CD14-positive monocyte (primary cell): Measurements from ENCODE around the gene EML1. TPM values are rescaled to one million over a fixed set of nuclear protein-coding genes. Genes with fewer than 3 reads are reported as not detected.

Experiments used
- DNase-seq, 3 donors: peaks; one replicate each; pipeline ENCODE4 v3.0.0-alpha.2; 2011 to 2022
- H2AFZ ChIP-seq: 2 replicates; pipeline ENCODE4 v1.6.0; 2012; ENCODE audit warnings: mild to moderate bottlenecking, low read depth, low read length, inconsistent platforms; ENCODE audit not compliant: insufficient read depth, poor library complexity, severe bottlenecking
- H3K27ac ChIP-seq, 2 donors: 1 replicate in 1 of 2; 2 replicates in 1 of 2; pipeline ENCODE4 v1.5.1; 2012 to 2013; ENCODE audit warnings: low read length in 2 of 2, control low read depth in 1 of 2, inconsistent platforms in 1 of 2, low read depth in 1 of 2, mild to moderate bottlenecking in 1 of 2
- H3K27me3 ChIP-seq, 2 donors: one replicate each; pipeline versions ENCODE4 v1.6.0 to v1.6.1; 2011 to 2013; ENCODE audit warnings: low read length in 2 of 2; ENCODE audit not compliant: control insufficient read depth in 2 of 2, insufficient read depth in 2 of 2
- H3K36me3 ChIP-seq, 2 donors: replicated peaks in 1 of 2; 1 replicate in 1 of 2; 2 replicates in 1 of 2; pipeline versions ENCODE4 v1.5.1 to v1.6.1; 2012 to 2013; ENCODE audit warnings: low read length in 2 of 2, control low read depth in 1 of 2, inconsistent platforms in 1 of 2, mild to moderate bottlenecking in 1 of 2; ENCODE audit not compliant: insufficient read depth in 2 of 2, control insufficient read depth in 1 of 2
- H3K4me1 ChIP-seq, 2 donors: 1 replicate in 1 of 2; 2 replicates in 1 of 2; pipeline versions ENCODE4 v1.5.1 to v1.6.1; 2012 to 2013; ENCODE audit warnings: low read length in 2 of 2, control low read depth in 1 of 2, inconsistent platforms in 1 of 2, mild to moderate bottlenecking in 1 of 2, moderate library complexity in 1 of 2; ENCODE audit not compliant: insufficient read depth in 2 of 2, control insufficient read depth in 1 of 2
- H3K4me2 ChIP-seq: replicated peaks from 2 replicates; pipeline ENCODE3; 2012; ENCODE audit warnings: low read length, moderate library complexity, mild to moderate bottlenecking; ENCODE audit not compliant: poor library complexity, severe bottlenecking; ENCODE audit errors: extremely low read depth
- H3K4me3 ChIP-seq, 3 experiments: fragments of 200-600 bp in 1 of 3; sonication (generic) in 1 of 3; replicated peaks in 1 of 3; 1 replicate in 2 of 3; 2 replicates in 1 of 3; pipeline ENCODE4 v1.5.1; 2011 to 2013; ENCODE audit warnings: low read length in 3 of 3, mild to moderate bottlenecking in 3 of 3, control low read depth in 2 of 3, low read depth in 2 of 3, inconsistent platforms in 1 of 3, moderate library complexity in 1 of 3
- H3K79me2 ChIP-seq: 2 replicates; pipeline ENCODE4 v1.6.0; 2012; ENCODE audit warnings: mild to moderate bottlenecking, control low read depth, inconsistent platforms, low read length, moderate library complexity; ENCODE audit not compliant: insufficient read depth
- H3K9ac ChIP-seq: 2 replicates; pipeline ENCODE4 v1.6.0; 2017; ENCODE audit warnings: low read length, mild to moderate bottlenecking; ENCODE audit not compliant: insufficient read depth, poor library complexity, severe bottlenecking
- H3K9me3 ChIP-seq, 2 donors: replicated peaks in 1 of 2; 1 replicate in 1 of 2; 2 replicates in 1 of 2; pipeline versions ENCODE4 v1.5.1 to v1.6.1; 2012 to 2013; ENCODE audit warnings: low read length in 2 of 2, control low read depth in 1 of 2; ENCODE audit not compliant: control insufficient read depth in 1 of 2, insufficient read depth in 1 of 2
- H4K20me1 ChIP-seq: 2 replicates; pipeline ENCODE4 v1.6.0; 2012; ENCODE audit warnings: mild to moderate bottlenecking, low read length, control low read depth, moderate library complexity; ENCODE audit not compliant: insufficient read depth
- H3K27ac Mint-ChIP-seq, 7 donors: one replicate each; pipeline ENCODE4 v1.8.0; 2020; ENCODE audit warnings: mild to moderate bottlenecking in 7 of 7, mixed read lengths in 7 of 7, moderate library complexity in 6 of 7, inconsistent platforms in 2 of 7
- H3K27me3 Mint-ChIP-seq, 3 donors: one replicate each; pipeline ENCODE4 v1.8.0; 2021 to 2022; ENCODE audit warnings: low read depth in 3 of 3, mild to moderate bottlenecking in 3 of 3, mixed read lengths in 3 of 3, moderate library complexity in 3 of 3, inconsistent platforms in 1 of 3
- H3K36me3 Mint-ChIP-seq, 2 donors: one replicate each; pipeline ENCODE4 v1.8.0; 2020; ENCODE audit warnings: mixed read lengths in 2 of 2, inconsistent platforms in 1 of 2, mild to moderate bottlenecking in 1 of 2
- H3K4me1 Mint-ChIP-seq: one replicate; pipeline ENCODE4 v1.8.0; 2020; ENCODE audit warnings: mild to moderate bottlenecking, mixed read lengths
- H3K4me3 Mint-ChIP-seq, 2 donors: one replicate each; pipeline ENCODE4 v1.8.0; 2020; ENCODE audit warnings: mild to moderate bottlenecking in 2 of 2, mixed read lengths in 2 of 2, moderate library complexity in 1 of 2
- H3K9me3 Mint-ChIP-seq, 7 donors: one replicate each; pipeline ENCODE4 v1.8.0; 2020 to 2022; ENCODE audit warnings: mixed read lengths in 7 of 7, mild to moderate bottlenecking in 6 of 7, moderate library complexity in 6 of 7, inconsistent platforms in 2 of 7
- WGBS: methylation state at CpG from one replicate; pipeline ENCODE4 v1.1.5; 2013; ENCODE audit warnings: missing lambda C conversion rate; ENCODE audit not compliant: insufficient coverage; 5-methylcytosine and 5-hydroxymethylcytosine counted together
- intact Hi-C, 2 donors: fragments of 100-400 bp; cut with micrococcal nuclease; formaldehyde crosslinking; loops; one replicate each; pipeline versions ENCODE4 v1.15.0 to v1.15.1; 2023
- polyA plus RNA-seq, 3 donors: library from polyadenylated mRNA; depleted of rRNA in 1 of 3; unstranded in 2 of 3; stranded (reverse) in 1 of 3; fragments of 300-500 nt in 2 of 3; fragments of >200 nt in 1 of 3; fragmentation: Illumina TruSeq in 2 of 3; gene quantifications; 1 replicate in 2 of 3; 2 replicates in 1 of 3; pipeline ENCODE4 v1.2.3, GENCODE V29; 2012 to 2021
- TF ChIP-seq, protein P1 (sequence below): fragments of 200-600 bp; IDR thresholded peaks from one replicate; pipeline ENCODE4 v1.8.0; 2022; ENCODE audit warnings: antibody characterized with exemption, mild to moderate bottlenecking

Gene EML1
- polyA plus RNA-seq, 3 donors = not detected

DNA sequence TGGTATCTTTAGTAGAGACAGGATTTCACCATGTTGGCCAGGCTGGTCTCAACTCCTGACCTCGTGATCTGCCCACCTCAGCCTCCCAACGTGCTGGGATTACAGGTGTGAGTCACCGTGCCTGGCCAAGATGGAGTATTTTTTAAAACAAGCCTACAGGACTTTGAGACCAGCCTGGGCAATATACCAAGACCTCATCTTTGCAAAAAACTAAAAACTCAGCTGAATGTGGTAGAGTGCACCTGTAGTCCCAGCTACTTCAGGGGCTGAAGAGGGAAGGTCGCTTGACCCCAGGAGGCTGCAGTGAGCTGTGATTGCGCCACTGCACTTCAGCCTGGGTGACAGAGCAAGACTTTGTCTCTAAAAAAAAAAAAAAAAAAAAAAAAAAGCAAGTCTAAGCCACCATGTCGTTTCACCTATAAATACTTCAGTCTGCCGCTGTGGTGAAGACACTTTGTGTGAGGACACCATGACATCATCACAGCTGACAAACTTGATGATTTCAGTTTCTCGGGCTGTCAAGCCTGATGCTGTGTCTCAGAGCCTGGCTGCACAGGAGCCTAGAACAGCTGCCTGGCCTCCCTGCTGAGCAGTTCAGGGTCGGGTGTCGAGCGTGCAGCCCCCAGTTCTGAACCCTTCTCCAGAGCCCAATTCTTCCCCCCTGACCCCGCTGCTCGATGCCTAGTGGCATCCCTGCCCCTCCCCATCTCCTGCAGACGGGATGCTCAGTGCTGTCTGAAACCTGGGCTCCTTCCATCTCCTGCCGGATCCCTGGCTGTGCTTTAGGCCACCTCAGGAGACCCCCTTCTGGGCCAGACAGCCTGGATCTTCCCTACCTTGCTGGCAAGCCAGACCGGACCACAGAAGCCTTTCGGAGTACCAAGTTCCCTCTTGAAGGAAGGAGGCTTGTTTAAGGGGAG is 152.8 kb downstream of the EML1 start:
- Histone ChIP-seq H3K4me2 (no peak overlapping the region), H3K36me3 (no peaks in the 10 kb centered on the region), H3K79me2 (no peaks in the 10 kb centered on the region), H2AFZ (peak overlapping the region; percentile 23), H3K27ac (no peak overlapping the region), H3K9ac (no peak overlapping the region), H3K4me3 (no peak overlapping the region), H3K4me1 (peaks cover 9 to 18% of the 10 kb centered on the region in 2 donors), H3K9me3 (no peaks in the 10 kb centered on the region), H4K20me1 (no peaks in the 10 kb centered on the region), H3K27me3 (peaks cover 0 to 16% of the 10 kb centered on the region in 2 donors)
- Mint-ChIP-seq H3K4me3 (peak overlapping the region in 1 of 2 donors; percentile 51), H3K27me3 (peaks cover 16 to 35% (median 33%) of the 10 kb centered on the region in 3 donors), H3K27ac (no peak overlapping the region), H3K4me1 (peaks cover 19% of the 10 kb centered on the region), H3K36me3 (no peaks in the 10 kb centered on the region), H3K9me3 (peaks cover 0 to 2% (median 0%) of the 10 kb centered on the region in 7 donors)
- intact Hi-C loops = no loop called here
- TF ChIP-seq, protein P1, sequence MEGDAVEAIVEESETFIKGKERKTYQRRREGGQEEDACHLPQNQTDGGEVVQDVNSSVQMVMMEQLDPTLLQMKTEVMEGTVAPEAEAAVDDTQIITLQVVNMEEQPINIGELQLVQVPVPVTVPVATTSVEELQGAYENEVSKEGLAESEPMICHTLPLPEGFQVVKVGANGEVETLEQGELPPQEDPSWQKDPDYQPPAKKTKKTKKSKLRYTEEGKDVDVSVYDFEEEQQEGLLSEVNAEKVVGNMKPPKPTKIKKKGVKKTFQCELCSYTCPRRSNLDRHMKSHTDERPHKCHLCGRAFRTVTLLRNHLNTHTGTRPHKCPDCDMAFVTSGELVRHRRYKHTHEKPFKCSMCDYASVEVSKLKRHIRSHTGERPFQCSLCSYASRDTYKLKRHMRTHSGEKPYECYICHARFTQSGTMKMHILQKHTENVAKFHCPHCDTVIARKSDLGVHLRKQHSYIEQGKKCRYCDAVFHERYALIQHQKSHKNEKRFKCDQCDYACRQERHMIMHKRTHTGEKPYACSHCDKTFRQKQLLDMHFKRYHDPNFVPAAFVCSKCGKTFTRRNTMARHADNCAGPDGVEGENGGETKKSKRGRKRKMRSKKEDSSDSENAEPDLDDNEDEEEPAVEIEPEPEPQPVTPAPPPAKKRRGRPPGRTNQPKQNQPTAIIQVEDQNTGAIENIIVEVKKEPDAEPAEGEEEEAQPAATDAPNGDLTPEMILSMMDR = no peak
- peak in 1 of 3 donors; percentile 10 for DNase-seq
- WGBS = 35% methylated on average over 12 of the region's 17 CpGs

DNA sequence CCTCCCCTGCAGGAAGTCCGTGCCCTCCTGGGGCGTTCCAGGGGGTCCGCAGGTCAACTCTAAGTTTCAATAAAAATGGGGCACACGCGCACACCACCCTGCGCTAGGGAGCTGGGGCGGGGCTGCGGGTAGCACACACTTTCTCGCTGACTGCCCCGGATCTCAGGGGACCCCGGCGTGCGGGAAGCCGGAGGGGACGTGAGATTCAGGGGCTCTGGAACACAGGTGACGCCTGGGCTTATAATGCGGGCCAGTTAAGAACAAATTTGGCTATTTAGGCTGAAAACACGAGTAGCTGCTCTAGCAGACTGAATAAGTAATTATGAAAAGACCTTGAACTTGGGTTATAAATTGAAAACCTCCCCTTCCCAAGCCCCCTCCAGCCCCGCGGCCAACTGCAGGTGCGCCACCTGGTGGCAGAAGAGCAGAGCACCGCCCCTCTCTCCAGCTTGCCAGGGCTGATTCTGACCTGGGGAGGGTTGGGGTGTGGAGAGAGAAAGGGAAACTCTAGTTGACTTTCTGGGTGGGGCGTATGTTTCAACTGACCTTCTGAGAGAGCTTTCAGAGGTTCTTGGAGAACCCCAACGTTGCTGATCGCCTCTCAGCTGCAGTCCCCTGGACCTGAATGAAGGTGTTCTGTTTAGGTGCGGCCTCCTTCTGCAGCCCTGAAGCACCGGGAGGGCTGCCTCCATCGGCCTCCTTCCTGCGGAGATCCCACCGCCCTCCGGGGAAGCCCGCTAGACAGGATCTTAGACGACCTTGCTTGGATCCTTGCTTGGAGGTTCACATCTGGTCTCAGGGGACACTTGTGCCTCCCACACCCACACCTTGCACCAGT is 153.7 kb downstream of the EML1 start:
- peaks cover 16 to 35% (median 33%) of the 10 kb centered on the region in 3 donors for H3K27me3 Mint-ChIP-seq
- H3K27ac ChIP-seq = no peak overlapping the region
- no peak overlapping the region for H3K4me2 ChIP-seq
- H3K9me3 Mint-ChIP-seq = peaks cover 0 to 2% (median 0%) of the 10 kb centered on the region in 7 donors
- H3K79me2 ChIP-seq = no peaks in the 10 kb centered on the region
- H3K4me1 Mint-ChIP-seq = peaks cover 19% of the 10 kb centered on the region
- H3K9me3 ChIP-seq = no peaks in the 10 kb centered on the region
- 27% methylated on average over 29 of the region's 33 CpGs for WGBS
- no peak overlapping the region for H3K4me3 ChIP-seq
- H4K20me1 ChIP-seq = no peaks in the 10 kb centered on the region
- DNase-seq = peak in 2 of 3 donors; percentile 23 to 31
- peak overlapping the region in 1 of 2 donors; percentile 42 for H3K4me3 Mint-ChIP-seq
- intact Hi-C loops = no loop called here
- peak overlapping the region in 1 of 7 donors; percentile 38 for H3K27ac Mint-ChIP-seq
- no peak overlapping the region for H3K9ac ChIP-seq
- TF ChIP-seq, protein P1 = peak; percentile 94
- H2AFZ ChIP-seq = peak overlapping the region; percentile 23
- H3K36me3 ChIP-seq = no peaks in the 10 kb centered on the region
- no peaks in the 10 kb centered on the region for H3K36me3 Mint-ChIP-seq
- peaks cover 0 to 16% of the 10 kb centered on the region in 2 donors for H3K27me3 ChIP-seq
- peaks cover 9 to 18% of the 10 kb centered on the region in 2 donors for H3K4me1 ChIP-seq
